Measurements from ENCODE around the gene CRB1. TPM values are rescaled to one million over a fixed set of nuclear protein-coding genes. Genes with fewer than 3 reads are reported as not detected.
"Not testable (repeated sequence)": the region's sequence is repeated elsewhere in the genome, so short reads cannot be mapped to it uniquely, and the experiment has no call there.

Gene CRB1
- total RNA-seq, 1 experiment from 2014 or later, result not detected

- not testable (repeated sequence) for H2BK120ac ChIP-seq (ENCODE audit: low read depth, low read length, poor library complexity, severe bottlenecking); H4K20me1 ChIP-seq (ENCODE audit: control insufficient read depth, insufficient read depth, insufficient read length); H3T11ph ChIP-seq (ENCODE audit: low read length); DNase-seq; H4K5ac ChIP-seq (ENCODE audit: insufficient read length, low read depth, low read length); H3K4ac ChIP-seq (ENCODE audit: low read depth, low read length); H2AFZ ChIP-seq (ENCODE audit: low read length); H3K27me3 ChIP-seq (ENCODE audit: insufficient read depth, low read length); H3K4me1 Mint-ChIP-seq; H2AK5ac ChIP-seq (ENCODE audit: insufficient read length, low read length); H3K27me3 Mint-ChIP-seq (ENCODE audit: low read depth); H3K79me1 ChIP-seq (ENCODE audit: insufficient read depth, low read depth, low read length, poor library complexity, severe bottlenecking); H3K4me3 Mint-ChIP-seq; H3K27ac ChIP-seq (ENCODE audit: insufficient read length, low read depth, low read length); H3K4me1 ChIP-seq (ENCODE audit: insufficient read depth, low read length); H3K14ac ChIP-seq (ENCODE audit: insufficient read depth, low read length); H3K4me2 ChIP-seq (ENCODE audit: insufficient read depth, insufficient read length, low read length); H2BK20ac ChIP-seq (ENCODE audit: low read depth, low read length, poor library complexity, severe bottlenecking); H2BK12ac ChIP-seq (ENCODE audit: insufficient read length, low read depth, low read length); H2BK15ac ChIP-seq (ENCODE audit: low read depth, low read length); H2BK5ac ChIP-seq (ENCODE audit: insufficient read length, low read length); H3K23me2 ChIP-seq (ENCODE audit: insufficient read length, low read depth, low read length, poor library complexity, severe bottlenecking); H3K9me3 ChIP-seq (ENCODE audit: control insufficient read depth, low read depth, low read length); H3K9ac ChIP-seq (ENCODE audit: extremely low read depth, insufficient read length, low read length); H3K36me3 Mint-ChIP-seq (ENCODE audit: insufficient read depth in 1 of 3, low read depth in 3 of 3); H4K91ac ChIP-seq (ENCODE audit: insufficient read length, low read depth, low read length); H3K18ac ChIP-seq (ENCODE audit: insufficient read length, low read depth, low read length); H3K79me2 ChIP-seq (ENCODE audit: insufficient read depth, low read length); H3K23ac ChIP-seq (ENCODE audit: insufficient read length, low read depth, low read length); H3K27ac Mint-ChIP-seq; H3K56ac ChIP-seq (ENCODE audit: insufficient read length, low read depth, low read length); H3K9me3 Mint-ChIP-seq; H4K8ac ChIP-seq (replicated peaks; ENCODE audit: insufficient read length, low read depth, low read length)
- WGBS (ENCODE audit: extremely low coverage, insufficient read length, low lambda C conversion rate), result no CpG with 5 or more reads among the region's 28 CpGs
Measured at GRCh38 chr1:197405614-197406013, 137.6 kb downstream of the CRB1 start.
